22Rv1 (cell line): ENCODE results near the gene REXO4.

Experiments
- CTCF ChIP-seq: fragments of 450-650 bp; IDR thresholded peaks from 2 replicates; pipeline ENCODE4 v1.5.1; 2017; ENCODE audit warnings: mild to moderate bottlenecking
- ZFX ChIP-seq: fragments of 450-650 bp; IDR thresholded peaks from 2 replicates; pipeline ENCODE4 v1.6.1; 2017; ENCODE audit warnings: antibody characterized with exemption, borderline replicate concordance

- no peak for TF ChIP-seq CTCF
- TF ChIP-seq ZFX, result no peak
These were observed 41.0 kb upstream of the REXO4 start for GRCh38 chr9:133458643-133459312.
